Neural progenitor cell (in vitro differentiated cells): ENCODE results near the gene KLHL40. TPM values are rescaled to one million over a fixed set of nuclear protein-coding genes. Genes with fewer than 3 reads are reported as not detected.

ENCODE experiments used
- DNase-seq: peaks from one replicate; pipeline ENCODE4 v3.0.0-alpha.2; 2016; ENCODE audit warnings: low spot score
- H2AFZ ChIP-seq: fragments of 200-600 bp; sonication (generic); replicated peaks from 2 replicates; pipeline ENCODE4 v1.6.1; 2016; ENCODE audit warnings: antibody characterized with exemption
- H3F3A ChIP-seq: fragments of 200-600 bp; sonication (generic); 2 replicates; pipeline ENCODE4 v1.6.1; 2016; ENCODE audit warnings: antibody characterized with exemption, low read depth
- H3K27ac ChIP-seq: fragments of 200-600 bp; sonication (generic); 2 replicates; pipeline ENCODE4 v1.5.1; 2016; ENCODE audit warnings: mild to moderate bottlenecking
- H3K27me3 ChIP-seq: fragments of 200-600 bp; sonication (generic); 2 replicates; pipeline ENCODE4 v1.6.1; 2016; ENCODE audit warnings: mild to moderate bottlenecking, moderate library complexity
- H3K36me3 ChIP-seq: fragments of 200-600 bp; sonication (generic); 2 replicates; pipeline ENCODE4 v1.5.1; 2016
- H3K4me1 ChIP-seq: fragments of 200-600 bp; sonication (generic); 2 replicates; pipeline ENCODE4 v1.6.1; 2016; ENCODE audit warnings: mixed run types
- H3K4me2 ChIP-seq: fragments of 200-600 bp; sonication (generic); 2 replicates; pipeline ENCODE4 v1.6.1; 2016
- H3K4me3 ChIP-seq: fragments of 200-600 bp; sonication (generic); 2 replicates; pipeline ENCODE4 v1.5.1; 2016
- H3K79me2 ChIP-seq: fragments of 200-600 bp; sonication (generic); 2 replicates; pipeline ENCODE4 v1.6.1; 2016; ENCODE audit warnings: low read depth
- H3K9ac ChIP-seq: fragments of 200-600 bp; sonication (generic); 2 replicates; pipeline ENCODE4 v1.6.1; 2016
- H3K9me3 ChIP-seq: fragments of 200-600 bp; sonication (generic); 2 replicates; pipeline ENCODE4 v1.5.1; 2016; ENCODE audit warnings: low read depth
- H4K20me1 ChIP-seq: fragments of 200-600 bp; sonication (generic); 2 replicates; pipeline ENCODE4 v1.6.1; 2016; ENCODE audit warnings: low read depth
- H3K27ac Mint-ChIP-seq: 3 replicates; pipeline ENCODE4 v1.8.0; 2021; ENCODE audit warnings: mixed read lengths
- H3K27me3 Mint-ChIP-seq: 2 replicates; pipeline ENCODE4 v1.8.0; 2022; ENCODE audit warnings: low read depth, mild to moderate bottlenecking, inconsistent platforms, moderate library complexity, mixed read lengths; ENCODE audit not compliant: insufficient read depth
- H3K36me3 Mint-ChIP-seq: 3 replicates; pipeline ENCODE4 v1.8.0; 2021; ENCODE audit warnings: mixed read lengths
- H3K4me1 Mint-ChIP-seq: 3 replicates; pipeline ENCODE4 v1.8.0; 2021; ENCODE audit warnings: mixed read lengths
- H3K4me3 Mint-ChIP-seq: 3 replicates; pipeline ENCODE4 v1.8.0; 2021; ENCODE audit warnings: mild to moderate bottlenecking, moderate library complexity, mixed read lengths
- H3K9me3 Mint-ChIP-seq: 3 replicates; pipeline ENCODE4 v1.8.0; 2020; ENCODE audit warnings: mixed read lengths
- CTCF ChIP-seq: fragments of 200-600 bp; sonication (generic); IDR thresholded peaks from 2 replicates; pipeline ENCODE4 v1.5.1; 2017; ENCODE audit warnings: antibody characterized with exemption, mild to moderate bottlenecking
- EZH2 ChIP-seq: fragments of 200-600 bp; sonication (generic); IDR thresholded peaks from 2 replicates; pipeline ENCODE4 v1.6.1; 2017; ENCODE audit warnings: antibody characterized with exemption, mild to moderate bottlenecking, moderate library complexity
- EZH2phosphoT487 ChIP-seq: fragments of 200-600 bp; sonication (generic); IDR thresholded peaks from 2 replicates; pipeline ENCODE4 v1.6.1; 2017; ENCODE audit warnings: antibody characterized with exemption
- total RNA-seq: library from RNA; depleted of rRNA; stranded (reverse); fragments of >200 nt; gene quantifications from 2 replicates; pipeline ENCODE4 v1.2.3, GENCODE V29; 2015; ENCODE audit warnings: low replicate concordance

Gene KLHL40
- total RNA-seq, 1 donor from 2014 or later: not detected

- Histone ChIP-seq H3K9me3 (no peaks in the 10 kb centered on the region), H3K4me2 (no peak overlapping the region), H2AFZ (no peak overlapping the region), H3K79me2 (no peaks in the 10 kb centered on the region), H3K36me3 (no peaks in the 10 kb centered on the region), H3K27me3 (no peaks in the 10 kb centered on the region), H3F3A (no peaks in the 10 kb centered on the region), H3K4me1 (peaks cover 18% of the 10 kb centered on the region), H3K4me3 (no peak overlapping the region), H4K20me1 (no peaks in the 10 kb centered on the region), H3K9ac (no peak overlapping the region), H3K27ac (no peak overlapping the region)
- no peak overlapping the region for H3K4me3 Mint-ChIP-seq
- no peak for TF ChIP-seq EZH2
- no peak for TF ChIP-seq CTCF
- TF ChIP-seq EZH2phosphoT487: no peak
- no peak for DNase-seq
- H3K36me3 Mint-ChIP-seq: no peaks in the 10 kb centered on the region
- no peak overlapping the region for H3K27ac Mint-ChIP-seq
- peaks cover 4% of the 10 kb centered on the region for H3K27me3 Mint-ChIP-seq
- H3K4me1 Mint-ChIP-seq: peaks cover 16% of the 10 kb centered on the region
- no peaks in the 10 kb centered on the region for H3K9me3 Mint-ChIP-seq
Observed at GRCh38 chr3:42728668-42729364, 43.5 kb downstream of the KLHL40 start.

GRCh38 chr3:42729404-42730145 is 44.2 kb downstream of the KLHL40 start:
- Histone ChIP-seq H2AFZ (no peak overlapping the region), H3K36me3 (no peaks in the 10 kb centered on the region), H3K9ac (no peak overlapping the region), H3K4me1 (peaks cover 18% of the 10 kb centered on the region), H3K4me2 (no peak overlapping the region), H3F3A (no peaks in the 10 kb centered on the region), H3K9me3 (no peaks in the 10 kb centered on the region), H3K4me3 (no peak overlapping the region), H3K27me3 (no peaks in the 10 kb centered on the region), H4K20me1 (no peaks in the 10 kb centered on the region), H3K27ac (no peak overlapping the region), H3K79me2 (no peaks in the 10 kb centered on the region)
- H3K4me1 Mint-ChIP-seq: peaks cover 16% of the 10 kb centered on the region
- H3K4me3 Mint-ChIP-seq: no peak overlapping the region
- no peak for DNase-seq
- H3K27me3 Mint-ChIP-seq: peaks cover 4% of the 10 kb centered on the region
- no peaks in the 10 kb centered on the region for H3K9me3 Mint-ChIP-seq
- no peaks in the 10 kb centered on the region for H3K36me3 Mint-ChIP-seq
- H3K27ac Mint-ChIP-seq: no peak overlapping the region
- no peak for TF ChIP-seq EZH2
- no peak for TF ChIP-seq EZH2phosphoT487
- TF ChIP-seq CTCF: no peak

GRCh38 chr3:42730294-42730693 is 45.0 kb downstream of the KLHL40 start:
- H3K36me3 Mint-ChIP-seq: no peaks in the 10 kb centered on the region
- H3K9me3 Mint-ChIP-seq: no peaks in the 10 kb centered on the region
- Histone ChIP-seq H3K4me2 (no peak overlapping the region), H3K9me3 (no peaks in the 10 kb centered on the region), H4K20me1 (no peaks in the 10 kb centered on the region), H3K4me1 (peaks cover 18% of the 10 kb centered on the region), H2AFZ (no peak overlapping the region), H3K4me3 (no peak overlapping the region), H3K9ac (no peak overlapping the region), H3F3A (no peaks in the 10 kb centered on the region), H3K27ac (no peak overlapping the region), H3K79me2 (no peaks in the 10 kb centered on the region), H3K36me3 (no peaks in the 10 kb centered on the region), H3K27me3 (no peaks in the 10 kb centered on the region)
- peaks cover 4% of the 10 kb centered on the region for H3K27me3 Mint-ChIP-seq
- no peak for DNase-seq
- no peak overlapping the region for H3K4me3 Mint-ChIP-seq
- TF ChIP-seq EZH2: no peak
- no peak for TF ChIP-seq CTCF
- no peak for TF ChIP-seq EZH2phosphoT487
- peaks cover 16% of the 10 kb centered on the region for H3K4me1 Mint-ChIP-seq
- no peak overlapping the region for H3K27ac Mint-ChIP-seq
